Measurements from ENCODE around the gene NXN.
A peak's percentile ranks its signal among the peaks of the same experiment; 100 is the strongest.
"Not testable (repeated sequence)": the region's sequence is repeated elsewhere in the genome, so short reads cannot be mapped to it uniquely, and the experiment has no call there.

The NXN gene

DNA sequence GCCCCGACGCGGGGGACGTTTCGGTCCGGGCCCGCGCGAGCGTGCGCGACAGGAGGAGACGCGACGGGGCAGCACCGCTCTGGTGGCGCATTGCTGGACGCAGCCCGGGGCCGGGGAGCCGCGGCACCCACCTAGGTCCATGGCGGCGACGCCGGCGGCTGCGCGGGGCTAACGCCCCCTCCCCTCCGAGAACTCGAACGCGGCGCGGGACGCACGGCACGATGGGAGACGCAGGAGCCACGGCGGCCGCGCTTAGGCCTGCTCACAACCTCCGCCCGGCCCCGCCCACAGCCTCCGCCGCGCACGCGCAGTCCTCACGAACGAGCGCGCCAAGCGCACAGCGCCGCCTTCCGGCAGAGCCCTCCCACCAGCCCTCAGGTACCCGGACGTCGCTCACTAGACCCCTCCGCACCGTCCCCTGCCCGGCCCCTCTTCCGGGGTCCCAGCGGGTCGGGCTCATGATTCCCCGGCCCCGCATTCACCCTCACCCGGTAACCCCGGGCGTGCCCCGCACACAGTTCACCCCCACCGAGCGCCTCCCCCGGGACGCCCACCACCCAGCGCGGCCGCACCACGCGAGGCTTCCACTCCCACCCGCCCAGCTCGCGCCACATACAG lies 227.5 kb downstream of the NXN start, which contains the start of gene GEMIN4:
GEMIN4 (minus strand) TSS at position 263 of the 618 bp plus-strand sequence; CDS start at position 141, 122 bp downstream.
- DNase-seq, result peak; percentile 51

DNA sequence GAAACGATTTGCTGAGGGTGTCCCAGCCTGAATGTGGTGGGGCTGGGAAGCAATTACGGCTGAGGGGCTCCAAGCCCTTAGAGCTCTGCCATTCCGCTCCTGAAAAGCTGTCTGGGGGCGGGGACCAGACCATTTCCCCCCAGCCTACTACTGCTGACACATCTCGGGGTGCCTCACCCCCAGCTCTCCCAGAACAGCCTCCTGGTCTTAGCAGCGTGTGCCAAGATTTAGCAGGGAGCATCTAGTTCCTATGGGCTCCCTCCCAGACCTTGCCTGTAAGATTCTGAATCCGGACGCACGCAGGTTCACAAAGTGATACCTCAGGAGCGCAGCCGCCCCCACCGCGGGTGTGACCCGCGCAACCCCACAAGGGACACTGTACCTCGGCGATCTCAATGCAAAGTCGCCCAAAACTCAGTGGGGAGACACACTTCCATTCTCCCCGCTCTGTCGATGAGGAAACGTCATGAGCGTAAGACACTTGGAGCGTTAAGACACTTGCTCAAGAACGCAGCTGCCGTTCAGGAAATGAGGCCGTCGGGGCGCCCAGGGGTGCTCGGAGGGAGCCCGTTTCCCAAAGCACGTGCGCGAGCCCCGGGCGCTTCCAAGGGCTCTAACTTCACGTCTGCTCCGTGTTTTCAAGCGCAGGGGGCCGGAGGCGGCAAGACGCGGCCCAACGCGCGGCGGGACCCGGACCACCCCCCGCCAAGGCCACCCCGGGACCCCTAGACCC lies 228.1 kb downstream of the NXN start:
- DNase-seq, result no peak

DNA sequence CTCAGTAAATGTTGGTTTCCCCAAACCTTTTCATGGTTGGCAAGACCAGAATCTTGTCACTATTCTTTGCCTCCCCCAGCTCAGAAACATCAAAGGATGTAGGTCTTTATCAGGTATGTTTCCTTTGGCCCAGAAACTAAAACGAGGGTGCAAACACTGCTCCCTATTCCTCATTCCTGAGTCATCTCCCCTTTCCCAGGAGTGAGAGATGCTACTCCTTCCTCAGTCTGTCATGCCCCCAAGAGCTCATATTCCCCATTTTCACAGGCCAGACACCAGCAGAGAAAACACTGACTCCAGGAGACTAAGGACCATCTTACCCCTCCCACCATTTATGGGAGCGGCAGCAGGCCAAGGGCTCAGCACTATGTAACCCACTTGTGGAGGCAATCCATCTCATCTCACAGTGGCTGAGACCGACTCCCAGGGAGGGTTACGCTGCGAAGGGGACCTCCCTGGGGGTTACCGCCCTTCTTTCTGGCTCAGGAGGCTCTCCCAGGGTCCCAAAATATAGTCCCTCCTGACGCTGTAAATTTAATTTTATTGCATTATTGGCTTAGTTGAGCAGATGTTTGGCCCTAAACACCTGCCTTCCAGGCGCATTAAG lies 229.0 kb downstream of the NXN start:
- peak; percentile 78 for DNase-seq

DNA sequence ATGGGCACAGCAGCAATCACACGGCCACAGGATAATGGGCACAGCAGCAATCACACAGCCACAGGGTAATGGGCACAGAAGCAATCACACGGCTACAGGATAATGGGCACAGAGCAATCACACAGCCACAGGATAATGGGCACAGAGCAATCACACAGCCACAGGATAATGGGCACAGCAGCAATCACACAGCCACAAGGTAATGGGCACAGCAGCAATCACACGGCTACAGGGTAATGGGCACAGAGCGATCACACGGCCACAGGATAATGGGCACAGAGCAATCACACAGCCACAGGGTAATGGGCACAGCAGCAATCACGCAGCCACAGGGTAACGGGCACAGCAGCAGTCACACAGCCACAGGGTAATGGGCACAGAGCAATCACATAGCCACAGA lies 230.2 kb downstream of the NXN start:
- not testable (repeated sequence) for DNase-seq

Data from DMS79 (cell line).